ENCODE results near the gene QSOX2.

DNA sequence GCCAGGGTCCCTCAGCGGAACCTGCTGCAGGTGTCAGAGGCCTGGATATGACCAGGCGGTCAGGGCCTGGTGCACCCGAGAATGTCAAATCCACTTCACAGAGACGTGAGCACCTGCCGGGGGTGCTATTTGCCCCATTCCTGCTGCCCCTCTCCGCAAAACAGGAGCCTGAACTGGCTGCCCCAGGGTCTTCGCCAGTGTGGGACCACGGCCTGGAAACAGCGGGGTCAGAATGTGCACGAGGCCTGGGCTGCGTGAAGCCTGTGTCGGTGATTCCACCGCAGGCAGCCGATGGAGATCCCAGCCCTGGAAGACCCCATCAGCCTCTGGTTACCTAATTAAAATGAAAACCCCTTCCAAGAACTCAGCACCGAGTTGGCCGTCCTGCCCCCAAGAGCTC is 85.8 kb downstream of the QSOX2 start:
- no peak for TF ChIP-seq POLR2A (IDR thresholded peaks at IDR 0.05)
- no peak for TF ChIP-seq POLR2AphosphoS5 (IDR thresholded peaks at IDR 0.05; ENCODE audit: insufficient read depth in 1 of 2, low read depth in 1 of 2)
- TF ChIP-seq, protein P1, sequence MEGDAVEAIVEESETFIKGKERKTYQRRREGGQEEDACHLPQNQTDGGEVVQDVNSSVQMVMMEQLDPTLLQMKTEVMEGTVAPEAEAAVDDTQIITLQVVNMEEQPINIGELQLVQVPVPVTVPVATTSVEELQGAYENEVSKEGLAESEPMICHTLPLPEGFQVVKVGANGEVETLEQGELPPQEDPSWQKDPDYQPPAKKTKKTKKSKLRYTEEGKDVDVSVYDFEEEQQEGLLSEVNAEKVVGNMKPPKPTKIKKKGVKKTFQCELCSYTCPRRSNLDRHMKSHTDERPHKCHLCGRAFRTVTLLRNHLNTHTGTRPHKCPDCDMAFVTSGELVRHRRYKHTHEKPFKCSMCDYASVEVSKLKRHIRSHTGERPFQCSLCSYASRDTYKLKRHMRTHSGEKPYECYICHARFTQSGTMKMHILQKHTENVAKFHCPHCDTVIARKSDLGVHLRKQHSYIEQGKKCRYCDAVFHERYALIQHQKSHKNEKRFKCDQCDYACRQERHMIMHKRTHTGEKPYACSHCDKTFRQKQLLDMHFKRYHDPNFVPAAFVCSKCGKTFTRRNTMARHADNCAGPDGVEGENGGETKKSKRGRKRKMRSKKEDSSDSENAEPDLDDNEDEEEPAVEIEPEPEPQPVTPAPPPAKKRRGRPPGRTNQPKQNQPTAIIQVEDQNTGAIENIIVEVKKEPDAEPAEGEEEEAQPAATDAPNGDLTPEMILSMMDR (IDR thresholded peaks at IDR 0.05), result no peak
